Measurements from ENCODE around the gene MAST2. TPM values are rescaled to one million over a fixed set of nuclear protein-coding genes. Genes with fewer than 3 reads are reported as not detected.

MAST2 gene
- total and polyA plus RNA-seq, 2 of the 13 experiments (the other 11 are each of a cell fraction or from before 2014, with no cell fraction given), result 15.3 to 23.0 TPM

DNA sequence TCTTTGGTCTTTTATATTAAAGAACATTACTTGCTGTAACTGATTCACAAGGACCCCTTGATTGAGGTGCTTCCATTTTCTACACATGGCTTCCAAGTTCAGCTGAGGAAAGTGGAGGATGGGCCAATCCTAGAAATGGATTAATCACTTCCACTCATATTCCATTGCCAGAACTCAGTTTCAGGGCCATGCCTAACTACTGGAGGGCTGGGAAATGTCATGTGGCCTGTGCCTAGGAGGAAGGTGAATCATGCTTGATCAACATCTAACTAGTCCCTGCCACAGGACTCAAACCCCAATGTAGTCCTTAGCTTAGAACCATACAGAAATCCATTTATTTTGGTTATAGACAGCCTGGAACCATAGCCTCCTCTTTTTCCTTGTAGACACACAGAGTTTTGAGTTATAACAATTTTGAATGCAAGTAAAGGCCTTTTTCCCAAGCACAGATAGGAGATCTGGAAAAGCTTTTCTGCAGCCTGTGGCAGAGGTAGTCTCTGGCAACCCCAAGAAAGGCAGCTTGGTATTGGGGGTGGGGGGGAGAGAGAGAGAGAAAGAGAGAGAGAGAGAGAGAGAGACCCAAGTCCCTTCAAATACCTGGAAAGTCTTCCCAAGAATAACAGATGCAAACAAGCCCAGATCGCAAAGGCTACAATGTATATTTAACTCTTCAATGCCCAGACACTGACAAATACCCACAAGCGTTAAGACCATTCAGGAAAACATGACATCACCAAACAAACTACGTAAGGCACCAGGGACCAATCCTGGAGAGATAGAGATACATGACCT is 12.5 kb downstream of the MAST2 start:
- ChIA-PET CTCF (ENCODE audit: low intra/inter-chr PET ratio, low total read pairs) (no interaction called here), POLR2A (no interaction called here)
- no peak for DNase-seq (ENCODE audit: low spot score)
- H3K9me3 ChIP-seq (ENCODE audit: low read length), result no peaks in the 10 kb centered on the region
- WGBS (ENCODE audit: low lambda C conversion rate), result 93% methylated on average over 3 of the region's 3 CpGs
- in situ Hi-C loops (cut with HindIII; ENCODE audit: extremely low pct_ligation_motif_present, low pct_unique_long_range_greater_than_20kb), result no loop called here
- H3K36me3 ChIP-seq (replicated peaks in 1 of 2; ENCODE audit: control insufficient read depth in 1 of 2, insufficient read depth in 2 of 2, low read length in 2 of 2), result peaks cover 4 to 27% of the 10 kb centered on the region in 2 experiments; a peak in 3 of 5 replicates
- ATAC-seq, result no peak
- TF ChIP-seq ZNF44 (CRISPR knock-in tag; IDR thresholded peaks at IDR 0.05), result no peak
- no peak for TF ChIP-seq AKAP8 (CRISPR knock-in tag; IDR thresholded peaks at IDR 0.05)
- TF ChIP-seq ZNF224 (CRISPR knock-in tag; IDR thresholded peaks at IDR 0.05), result no peak
- peak; percentile 46 for TF ChIP-seq ATF7 (IDR thresholded peaks at IDR 0.05)
- TF ChIP-seq ATF7 (CRISPR knock-in tag; IDR thresholded peaks at IDR 0.05), result no peak
- peak; percentile 42; the same call in 1 of the 2 replicates for TF ChIP-seq ZNF652 (CRISPR knock-in tag; IDR thresholded peaks at IDR 0.05; ENCODE audit: borderline replicate concordance, low read depth)
- H3K27ac ChIP-seq (ENCODE audit: extremely low read length, insufficient read depth, low read length), result no peak overlapping the region
- H3K4me2 ChIP-seq (ENCODE audit: low read depth, low read length), result no peak overlapping the region
- H3K79me2 ChIP-seq (ENCODE audit: insufficient read depth, low read length), result peaks cover 61% of the 10 kb centered on the region
- no peak for FAIRE-seq
- H3K9ac ChIP-seq (ENCODE audit: insufficient read depth, low read depth, low read length), result no peak overlapping the region
- no peaks in the 10 kb centered on the region for H4K20me1 ChIP-seq (ENCODE audit: insufficient read depth, low read length)
- BruUV-seq (replicated peaks), result no TSS peak
- intact Hi-C loops (cut with micrococcal nuclease; ENCODE audit: unreplicated experiment), result no loop called here
- no peak overlapping the region for H2AFZ ChIP-seq (ENCODE audit: low read length)
- H3K27me3 ChIP-seq (ENCODE audit: control insufficient read depth in 1 of 2, insufficient read depth in 2 of 2, low read length in 2 of 2), result no peaks in the 10 kb centered on the region
- H3K4me1 ChIP-seq (ENCODE audit: insufficient read depth, low read length), result peaks cover 12% of the 10 kb centered on the region
- no peak overlapping the region for H3K4me3 ChIP-seq (replicated peaks in 1 of 3; ENCODE audit: insufficient read depth in 1 of 3, low read depth in 2 of 3, low read length in 3 of 3)

DNA sequence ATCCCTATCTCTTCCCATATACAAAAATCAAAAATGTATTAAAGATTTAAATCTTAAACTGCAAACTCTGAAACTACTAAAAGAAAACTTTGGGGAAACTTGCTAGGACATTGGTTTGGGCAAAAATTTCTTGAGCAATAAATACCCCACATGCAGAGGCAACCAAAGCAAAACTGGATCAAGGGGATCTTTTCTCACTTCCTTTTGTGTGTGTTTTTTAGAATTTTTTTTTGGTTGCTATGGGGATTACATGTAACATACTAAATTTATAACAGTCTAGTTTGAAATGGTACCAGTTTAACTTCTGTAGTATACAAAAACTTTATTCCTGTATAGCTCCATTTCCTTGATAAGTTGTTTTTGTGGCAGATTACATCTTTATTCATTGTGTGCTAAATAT is 16.8 kb downstream of the MAST2 start:
- intact Hi-C loops (cut with micrococcal nuclease; ENCODE audit: unreplicated experiment), result no loop called here
- H3K9ac ChIP-seq (ENCODE audit: insufficient read depth, low read depth, low read length), result no peak overlapping the region
- H3K79me2 ChIP-seq (ENCODE audit: insufficient read depth, low read length), result peaks cover 71% of the 10 kb centered on the region
- no peak overlapping the region for H3K27ac ChIP-seq (ENCODE audit: extremely low read length, insufficient read depth, low read length)
- no peaks in the 10 kb centered on the region for H4K20me1 ChIP-seq (ENCODE audit: insufficient read depth, low read length)
- in situ Hi-C loops (cut with HindIII; ENCODE audit: extremely low pct_ligation_motif_present, low pct_unique_long_range_greater_than_20kb), result no loop called here
- H3K9me3 ChIP-seq (ENCODE audit: low read length), result no peaks in the 10 kb centered on the region
- H3K27me3 ChIP-seq (ENCODE audit: control insufficient read depth in 1 of 2, insufficient read depth in 2 of 2, low read length in 2 of 2), result no peaks in the 10 kb centered on the region
- peaks cover 4 to 14% of the 10 kb centered on the region in 2 experiments; a peak in 3 of 5 replicates for H3K36me3 ChIP-seq (replicated peaks in 1 of 2; ENCODE audit: control insufficient read depth in 1 of 2, insufficient read depth in 2 of 2, low read length in 2 of 2)
- peaks cover 44% of the 10 kb centered on the region for H3K4me1 ChIP-seq (ENCODE audit: insufficient read depth, low read length)
- ATAC-seq (no peak), DNase-seq (ENCODE audit: low spot score) (no peak), FAIRE-seq (no peak)
- no peak overlapping the region for H2AFZ ChIP-seq (ENCODE audit: low read length)
- H3K4me3 ChIP-seq (replicated peaks in 1 of 3; ENCODE audit: insufficient read depth in 1 of 3, low read depth in 2 of 3, low read length in 3 of 3), result no peak overlapping the region
- BruUV-seq (replicated peaks), result no TSS peak
- H3K4me2 ChIP-seq (ENCODE audit: low read depth, low read length), result no peak overlapping the region
- ChIA-PET POLR2A (no interaction called here), CTCF (ENCODE audit: low intra/inter-chr PET ratio, low total read pairs) (no interaction called here)
- TF ChIP-seq ZNF274 (CRISPR knock-in tag; IDR thresholded peaks at IDR 0.05), result no peak
- no peak for TF ChIP-seq ZNF562 (CRISPR knock-in tag; IDR thresholded peaks at IDR 0.05; ENCODE audit: borderline replicate concordance)
- TF ChIP-seq ZNF121 (CRISPR knock-in tag; IDR thresholded peaks at IDR 0.05), result no peak

Measured in HepG2 (cell line).